PC-3 (cell line): Measurements from ENCODE around the gene IRX4. TPM values are rescaled to one million over a fixed set of nuclear protein-coding genes. Genes with fewer than 3 reads are reported as not detected.

Source experiments
- ATAC-seq: fragments of 200-7000 bp; cut with Tn5 transposase; 2 replicates; pipeline ENCODE4 v1.9.1; 2020; ENCODE audit warnings: mild to moderate bottlenecking, moderate library complexity
- BruUV-seq: library from RNA; stranded (reverse); fragments of 400-500 nt; replicated peaks from 2 replicates; lab custom pipeline; 2021; lab: Mats Ljungman, UMichigan
- CTCF ChIA-PET: fragments of 300-600 bp; sonication (Branson Sonifier 250); formaldehyde crosslinking; loops from one replicate; lab custom pipeline; 2022; ENCODE audit warnings: antibody characterized with exemption; lab: Charles Lee
- POLR2A ChIA-PET: fragments of 300-600 bp; sonication (Branson Sonifier 250); formaldehyde crosslinking; loops from one replicate; lab custom pipeline; 2022; ENCODE audit warnings: antibody characterized with exemption; ENCODE audit not compliant: unreplicated experiment; lab: Charles Lee
- DNase-seq: peaks from one replicate; pipeline ENCODE4 v3.0.0-alpha.2; 2015
- H2AFZ ChIP-seq: fragments of 300-600 bp; sonication (generic); 2 replicates; pipeline ENCODE4 v1.6.0; 2016; ENCODE audit warnings: antibody characterized with exemption, low read length
- H3F3A ChIP-seq: fragments of 300-600 bp; sonication (generic); one replicate; pipeline ENCODE4 v1.6.0; 2017; ENCODE audit warnings: antibody characterized with exemption, low read length, control low read depth, mild to moderate bottlenecking; ENCODE audit not compliant: unreplicated experiment
- H3K27ac ChIP-seq: fragments of 300-600 bp; sonication (generic); 2 replicates; pipeline ENCODE4 v1.5.1; 2016; ENCODE audit warnings: mild to moderate bottlenecking, low read length
- H3K27me3 ChIP-seq: fragments of 300-600 bp; sonication (generic); 2 replicates; pipeline ENCODE4 v1.6.1; 2016; ENCODE audit warnings: low read length, mixed read lengths
- H3K36me3 ChIP-seq: fragments of 300-600 bp; sonication (generic); 2 replicates; pipeline ENCODE4 v1.6.1; 2016; ENCODE audit warnings: low read depth, mixed run types, low read length, mixed read lengths
- H3K4me1 ChIP-seq: fragments of 300-600 bp; sonication (generic); 2 replicates; pipeline ENCODE4 v1.5.1; 2016; ENCODE audit warnings: low read length; ENCODE audit not compliant: insufficient read depth
- H3K4me2 ChIP-seq: fragments of 300-600 bp; sonication (generic); 2 replicates; pipeline ENCODE4 v1.6.0; 2016; ENCODE audit warnings: low read length
- H3K4me3 ChIP-seq: fragments of 300-600 bp; sonication (generic); 2 replicates; pipeline ENCODE4 v1.5.1; 2016; ENCODE audit warnings: mild to moderate bottlenecking, low read length, mixed read lengths
- H3K79me2 ChIP-seq: fragments of 300-600 bp; sonication (generic); 2 replicates; pipeline ENCODE4 v1.6.1; 2017; ENCODE audit warnings: low read length, mixed read lengths
- H3K9ac ChIP-seq: fragments of 300-600 bp; sonication (generic); 2 replicates; pipeline ENCODE4 v1.6.0; 2016; ENCODE audit warnings: mild to moderate bottlenecking, low read length
- H3K9me2 ChIP-seq: fragments of 300-600 bp; sonication (generic); replicated peaks from 2 replicates; pipeline ENCODE4 v1.6.1; 2016; ENCODE audit warnings: mixed run types, low read length, mixed read lengths
- H3K9me3 ChIP-seq: fragments of 300-600 bp; sonication (generic); 2 replicates; pipeline ENCODE4 v1.6.1; 2016; ENCODE audit warnings: low read length, mixed read lengths
- H4K20me1 ChIP-seq: fragments of 300-600 bp; sonication (generic); 2 replicates; pipeline ENCODE4 v1.6.1; 2016; ENCODE audit warnings: low read length, mixed read lengths
- EZH2 ChIP-seq: fragments of 300-600 bp; sonication (generic); IDR thresholded peaks from one replicate; pipeline ENCODE4 v1.6.1; 2017; ENCODE audit warnings: antibody characterized with exemption, mild to moderate bottlenecking, low read length; ENCODE audit not compliant: unreplicated experiment
- EZH2phosphoT487 ChIP-seq: fragments of 300-600 bp; sonication (generic); IDR thresholded peaks from 2 replicates; pipeline ENCODE4 v1.6.1; 2018; ENCODE audit warnings: mild to moderate bottlenecking, antibody characterized with exemption, low read length, borderline replicate concordance
- intact Hi-C: fragments of 100-400 bp; cut with micrococcal nuclease; formaldehyde crosslinking; loops from 2 replicates; pipeline ENCODE4 v1.9.0; 2023
- total RNA-seq: library from RNA; depleted of rRNA; stranded (reverse); fragments of >200 nt; gene quantifications from 2 replicates; pipeline ENCODE4 v1.2.3, GENCODE V29; 2014
- TF ChIP-seq, protein P1 (sequence below): fragments of 300-600 bp; sonication (generic); conservative IDR thresholded peaks from 2 replicates; pipeline ENCODE4 v1.5.1; 2017; ENCODE audit warnings: antibody characterized with exemption, low read depth, mild to moderate bottlenecking, low read length

Gene IRX4
- total RNA-seq, 1 experiment from 2014 or later = not detected

DNA sequence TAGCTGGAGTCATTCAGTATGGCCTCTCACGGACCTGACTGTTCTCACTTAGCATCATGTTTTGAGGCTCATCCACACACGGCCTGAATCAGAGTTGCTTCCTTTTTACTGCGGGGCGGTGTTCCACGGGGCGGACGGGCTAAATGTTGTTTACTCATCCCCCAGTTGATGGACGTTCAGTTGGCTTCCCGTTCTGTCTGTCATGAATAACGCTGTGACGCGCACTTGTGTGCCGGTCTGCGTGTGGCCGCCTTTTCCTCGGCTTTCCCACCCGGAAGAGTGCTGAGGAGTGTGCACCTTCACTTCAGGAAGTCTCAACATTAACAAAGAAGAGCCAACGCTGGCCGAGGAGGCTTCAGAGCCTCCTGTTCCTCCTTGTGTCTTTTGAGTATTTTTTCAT, 39.0 kb upstream of the IRX4 start:
- H3K27me3 ChIP-seq = peaks cover 42% of the 10 kb centered on the region
- no peak overlapping the region for H3K27ac ChIP-seq
- H3K4me1 ChIP-seq = no peaks in the 10 kb centered on the region
- H4K20me1 ChIP-seq = no peaks in the 10 kb centered on the region
- intact Hi-C loops = no loop called here
- H3K9me3 ChIP-seq = no peaks in the 10 kb centered on the region
- no peak for ATAC-seq
- no peak overlapping the region for H3K9ac ChIP-seq
- POLR2A ChIA-PET = no interaction called here
- H3K36me3 ChIP-seq = no peaks in the 10 kb centered on the region
- no peaks in the 10 kb centered on the region for H3K9me2 ChIP-seq
- H3K4me2 ChIP-seq = no peak overlapping the region
- no TSS peak for BruUV-seq
- TF ChIP-seq EZH2 (no peak), EZH2phosphoT487 (no peak)
- TF ChIP-seq, protein P1, sequence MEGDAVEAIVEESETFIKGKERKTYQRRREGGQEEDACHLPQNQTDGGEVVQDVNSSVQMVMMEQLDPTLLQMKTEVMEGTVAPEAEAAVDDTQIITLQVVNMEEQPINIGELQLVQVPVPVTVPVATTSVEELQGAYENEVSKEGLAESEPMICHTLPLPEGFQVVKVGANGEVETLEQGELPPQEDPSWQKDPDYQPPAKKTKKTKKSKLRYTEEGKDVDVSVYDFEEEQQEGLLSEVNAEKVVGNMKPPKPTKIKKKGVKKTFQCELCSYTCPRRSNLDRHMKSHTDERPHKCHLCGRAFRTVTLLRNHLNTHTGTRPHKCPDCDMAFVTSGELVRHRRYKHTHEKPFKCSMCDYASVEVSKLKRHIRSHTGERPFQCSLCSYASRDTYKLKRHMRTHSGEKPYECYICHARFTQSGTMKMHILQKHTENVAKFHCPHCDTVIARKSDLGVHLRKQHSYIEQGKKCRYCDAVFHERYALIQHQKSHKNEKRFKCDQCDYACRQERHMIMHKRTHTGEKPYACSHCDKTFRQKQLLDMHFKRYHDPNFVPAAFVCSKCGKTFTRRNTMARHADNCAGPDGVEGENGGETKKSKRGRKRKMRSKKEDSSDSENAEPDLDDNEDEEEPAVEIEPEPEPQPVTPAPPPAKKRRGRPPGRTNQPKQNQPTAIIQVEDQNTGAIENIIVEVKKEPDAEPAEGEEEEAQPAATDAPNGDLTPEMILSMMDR = no peak
- CTCF ChIA-PET = no interaction called here
- no peaks in the 10 kb centered on the region for H3F3A ChIP-seq
- H3K4me3 ChIP-seq = no peak overlapping the region
- no peak overlapping the region for H2AFZ ChIP-seq
- DNase-seq = no peak
- H3K79me2 ChIP-seq = no peaks in the 10 kb centered on the region

DNA sequence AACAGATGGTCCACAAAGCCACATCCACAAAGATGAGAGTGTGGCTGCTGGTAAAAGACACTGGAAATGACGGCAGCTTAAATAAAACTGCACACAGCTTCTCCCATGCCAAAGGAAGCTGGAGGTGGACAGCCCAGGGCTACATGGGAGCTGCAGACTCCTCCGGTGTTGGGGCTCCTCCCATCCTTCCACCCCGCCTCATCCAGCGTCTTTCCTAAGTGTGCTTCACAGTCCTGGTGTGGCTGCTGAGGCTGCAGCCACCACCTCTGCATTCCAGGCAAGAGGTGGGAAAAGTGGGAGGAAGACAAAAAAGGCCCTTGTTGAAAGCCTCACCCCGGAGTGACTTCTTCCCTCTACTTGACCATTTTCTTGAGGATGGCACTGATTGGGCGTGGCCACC, 37.0 kb upstream of the IRX4 start:
- peaks cover 33% of the 10 kb centered on the region for H3K27me3 ChIP-seq
- intact Hi-C loops = no loop called here
- no TSS peak for BruUV-seq
- no peak overlapping the region for H3K4me2 ChIP-seq
- H3K27ac ChIP-seq = no peak overlapping the region
- H2AFZ ChIP-seq = no peak overlapping the region
- no peak for TF ChIP-seq EZH2phosphoT487
- no peak for TF ChIP-seq EZH2
- TF ChIP-seq, protein P1 = no peak
- ChIA-PET POLR2A (no interaction called here), CTCF (no interaction called here)
- no peaks in the 10 kb centered on the region for H3K36me3 ChIP-seq
- H3K9me2 ChIP-seq = no peaks in the 10 kb centered on the region
- H3K9me3 ChIP-seq = no peaks in the 10 kb centered on the region
- DNase-seq = no peak
- H3K9ac ChIP-seq = no peak overlapping the region
- no peak for ATAC-seq
- H4K20me1 ChIP-seq = no peaks in the 10 kb centered on the region
- H3K4me1 ChIP-seq = no peaks in the 10 kb centered on the region
- no peak overlapping the region for H3K4me3 ChIP-seq
- no peaks in the 10 kb centered on the region for H3F3A ChIP-seq
- H3K79me2 ChIP-seq = no peaks in the 10 kb centered on the region

GRCh38 chr5:1919209-1919566, 36.5 kb upstream of the IRX4 start:
- TF ChIP-seq EZH2phosphoT487 = no peak
- no peak for TF ChIP-seq EZH2
- TF ChIP-seq, protein P1 = no peak
- H2AFZ ChIP-seq = no peak overlapping the region
- H4K20me1 ChIP-seq = no peaks in the 10 kb centered on the region
- H3K4me2 ChIP-seq = no peak overlapping the region
- ChIA-PET POLR2A (no interaction called here), CTCF (no interaction called here)
- ATAC-seq (no peak), DNase-seq (no peak)
- intact Hi-C loops = no loop called here
- no peaks in the 10 kb centered on the region for H3K4me1 ChIP-seq
- peaks cover 33% of the 10 kb centered on the region for H3K27me3 ChIP-seq
- no peaks in the 10 kb centered on the region for H3K79me2 ChIP-seq
- BruUV-seq = no TSS peak
- no peaks in the 10 kb centered on the region for H3K9me2 ChIP-seq
- no peak overlapping the region for H3K27ac ChIP-seq
- H3F3A ChIP-seq = no peaks in the 10 kb centered on the region
- no peaks in the 10 kb centered on the region for H3K36me3 ChIP-seq
- no peak overlapping the region for H3K9ac ChIP-seq
- no peaks in the 10 kb centered on the region for H3K9me3 ChIP-seq
- H3K4me3 ChIP-seq = no peak overlapping the region
